Vagina (tissue), 2 donors: ENCODE results near the gene HES7. TPM values are rescaled to one million over a fixed set of nuclear protein-coding genes. Genes with fewer than 3 reads are reported as not detected.

Experiments used
- DNase-seq, 2 donors: peaks; one replicate each; pipeline ENCODE4 v3.0.0-alpha.2; 2017; ENCODE audit errors: extremely low spot score in 2 of 2
- H3K27ac ChIP-seq: fragments of 200-600 bp; sonication (generic); one replicate; pipeline ENCODE4 v1.5.1; 2019
- H3K27me3 ChIP-seq: fragments of 200-600 bp; sonication (generic); one replicate; pipeline ENCODE4 v1.5.1; 2019
- H3K36me3 ChIP-seq, 2 donors: fragments of 200-600 bp; sonication (generic); one replicate each; pipeline ENCODE4 v1.5.1; 2017 to 2019
- H3K4me1 ChIP-seq: fragments of 200-600 bp; sonication (generic); one replicate; pipeline ENCODE4 v1.5.1; 2019
- H3K4me3 ChIP-seq, 2 donors: fragments of 200-600 bp; sonication (generic); 1 replicate in 1 of 2; 2 replicates in 1 of 2; pipeline ENCODE4 v1.5.1; 2016 to 2019
- H3K9me3 ChIP-seq: fragments of 200-600 bp; sonication (generic); one replicate; pipeline ENCODE4 v1.5.1; 2019
- CTCF ChIP-seq, 3 experiments: fragments of 450-650 bp in 2 of 3; fragments of 200-600 bp in 1 of 3; sonication (generic) in 1 of 3; IDR thresholded peaks; one replicate each; pipeline ENCODE4 v1.5.1; 2017 to 2019; ENCODE audit warnings: antibody characterized with exemption in 3 of 3, mild to moderate bottlenecking in 2 of 3, moderate library complexity in 2 of 3
- POLR2A ChIP-seq, 2 donors: fragments of 450-650 bp; IDR thresholded peaks; one replicate each; pipeline ENCODE4 v1.6.1; 2017; ENCODE audit warnings: antibody characterized with exemption in 2 of 2, mild to moderate bottlenecking in 2 of 2, moderate library complexity in 2 of 2
- POLR2AphosphoS5 ChIP-seq, 2 donors: sonication (generic); formaldehyde crosslinking; IDR thresholded peaks; one replicate each; pipeline ENCODE4 v1.9.0; 2017; ENCODE audit warnings: antibody characterized with exemption in 2 of 2, mild to moderate bottlenecking in 2 of 2, low read depth in 1 of 2; ENCODE audit not compliant: insufficient read depth in 1 of 2
- intact Hi-C: fragments of 100-400 bp; cut with DNase I; formaldehyde crosslinking; loops from one replicate; pipeline ENCODE4 v1.15.1; 2023
- total RNA-seq: library from RNA; depleted of rRNA; stranded (reverse); fragments of >200 nt; gene quantifications from one replicate; pipeline ENCODE4 v1.2.3, GENCODE V29; 2016

HES7 gene
- total RNA-seq, 1 donor from 2014 or later: not detected

- intact Hi-C loops: no loop called here
- TF ChIP-seq CTCF (IDR thresholded peaks at IDR 0.05) (no peak), POLR2AphosphoS5 (IDR thresholded peaks at IDR 0.05; ENCODE audit: insufficient read depth in 1 of 2, low read depth in 1 of 2) (no peak), POLR2A (IDR thresholded peaks at IDR 0.05) (no peak)
- H3K27me3 ChIP-seq: no peaks in the 10 kb centered on the region
- H3K36me3 ChIP-seq: peaks cover 0 to 5% of the 10 kb centered on the region in 2 donors
- peaks cover 61% of the 10 kb centered on the region for H3K4me1 ChIP-seq
- H3K4me3 ChIP-seq: peak overlapping the region; percentile 81
- no peak for DNase-seq
- peak overlapping the region; percentile 100 for H3K27ac ChIP-seq
- H3K9me3 ChIP-seq: no peaks in the 10 kb centered on the region
Observed at GRCh38 chr17:8161289-8162232, 37.7 kb upstream of the HES7 start.

DNA sequence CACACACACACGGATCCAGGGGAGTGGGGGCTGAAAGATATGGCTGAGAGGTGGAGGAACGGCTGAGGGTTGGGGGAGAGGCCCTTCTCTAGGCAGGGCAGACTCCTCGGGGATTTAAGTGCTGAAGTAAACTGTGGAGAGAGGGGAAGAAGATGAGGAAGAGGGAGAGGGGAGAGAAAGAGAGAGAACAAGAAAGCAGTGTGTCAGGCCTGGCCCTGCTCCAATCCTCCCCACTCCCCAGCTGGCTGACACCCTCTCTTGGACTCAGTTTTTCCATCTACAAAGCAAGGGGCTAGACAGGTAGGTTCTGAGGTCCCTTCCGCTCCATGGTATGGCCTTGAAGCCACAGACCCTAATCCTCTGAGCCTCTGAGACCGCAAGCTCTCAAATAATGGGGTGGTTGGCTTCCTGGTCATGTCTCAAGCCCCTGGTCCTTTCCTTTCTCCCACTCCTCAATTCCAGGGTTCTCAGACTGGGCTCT, 36.9 kb upstream of the HES7 start:
- TF ChIP-seq POLR2A (IDR thresholded peaks at IDR 0.05) (no peak), POLR2AphosphoS5 (IDR thresholded peaks at IDR 0.05; ENCODE audit: insufficient read depth in 1 of 2, low read depth in 1 of 2) (no peak), CTCF (IDR thresholded peaks at IDR 0.05) (no peak)
- Histone ChIP-seq H3K36me3 (peaks cover 0 to 5% of the 10 kb centered on the region in 2 donors), H3K27me3 (no peaks in the 10 kb centered on the region), H3K9me3 (no peaks in the 10 kb centered on the region), H3K4me1 (peaks cover 61% of the 10 kb centered on the region), H3K4me3 (no peak overlapping the region), H3K27ac (peak overlapping the region; percentile 100)
- intact Hi-C loops: no loop called here
- DNase-seq: no peak

DNA sequence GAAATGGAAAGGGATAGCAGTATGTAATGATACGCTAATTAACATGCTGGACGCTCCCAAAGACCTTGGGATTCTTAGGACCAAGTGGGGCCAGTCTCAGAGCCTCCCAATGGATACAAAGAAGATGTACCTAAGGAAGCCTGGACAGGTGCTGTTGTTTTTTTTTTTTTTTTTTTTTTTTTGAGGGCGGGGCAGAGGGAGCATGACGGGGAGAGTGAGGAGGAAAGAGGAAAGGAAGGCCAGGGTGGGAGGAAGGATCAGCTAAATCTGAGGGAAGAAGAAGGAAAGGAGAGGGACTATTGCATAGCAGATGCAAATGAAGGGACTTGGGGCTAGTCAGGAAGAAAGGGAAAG, 36.3 kb upstream of the HES7 start:
- H3K27me3 ChIP-seq: no peaks in the 10 kb centered on the region
- TF ChIP-seq POLR2A (IDR thresholded peaks at IDR 0.05) (no peak), CTCF (IDR thresholded peaks at IDR 0.05) (no peak), POLR2AphosphoS5 (IDR thresholded peaks at IDR 0.05; ENCODE audit: insufficient read depth in 1 of 2, low read depth in 1 of 2) (no peak)
- no peaks in the 10 kb centered on the region for H3K9me3 ChIP-seq
- H3K4me3 ChIP-seq: no peak overlapping the region
- H3K4me1 ChIP-seq: peaks cover 61% of the 10 kb centered on the region
- peaks cover 0 to 5% of the 10 kb centered on the region in 2 donors for H3K36me3 ChIP-seq
- H3K27ac ChIP-seq: peak overlapping the region; percentile 100
- intact Hi-C loops: no loop called here
- DNase-seq: no peak

GRCh38 chr17:8159459-8160223, 35.7 kb upstream of the HES7 start:
- no peak for DNase-seq
- intact Hi-C loops: no loop called here
- peaks cover 0 to 5% of the 10 kb centered on the region in 2 donors for H3K36me3 ChIP-seq
- H3K27ac ChIP-seq: peak overlapping the region; percentile 100
- no peaks in the 10 kb centered on the region for H3K27me3 ChIP-seq
- no peak overlapping the region for H3K4me3 ChIP-seq
- TF ChIP-seq POLR2A (IDR thresholded peaks at IDR 0.05) (no peak), POLR2AphosphoS5 (IDR thresholded peaks at IDR 0.05; ENCODE audit: insufficient read depth in 1 of 2, low read depth in 1 of 2) (no peak), CTCF (IDR thresholded peaks at IDR 0.05) (no peak)
- H3K4me1 ChIP-seq: peaks cover 58% of the 10 kb centered on the region
- H3K9me3 ChIP-seq: no peaks in the 10 kb centered on the region
